Measurements from ENCODE around the gene KLF3.

The KLF3 gene

GRCh38 chr4:38745881-38746280 is 81.9 kb downstream of the KLF3 start:
- DNase-seq (ENCODE audit: low spot score): no peak

- no peak for DNase-seq (ENCODE audit: low spot score)
Observed at GRCh38 chr4:38747629-38748028, 83.6 kb downstream of the KLF3 start.

- DNase-seq (ENCODE audit: low spot score): no peak
Observed at GRCh38 chr4:38749336-38749735, 85.3 kb downstream of the KLF3 start.
